GM21723 (cell line): ENCODE measurements around the gene KRT73.

ENCODE experiments used
- ATAC-seq: cut with Tn5 transposase; IDR thresholded peaks from one replicate; pipeline ENCODE4 v1.9.1; 2021; ENCODE audit warnings: mild to moderate bottlenecking, moderate library complexity; ENCODE audit not compliant: unreplicated experiment

Gene KRT73

DNA sequence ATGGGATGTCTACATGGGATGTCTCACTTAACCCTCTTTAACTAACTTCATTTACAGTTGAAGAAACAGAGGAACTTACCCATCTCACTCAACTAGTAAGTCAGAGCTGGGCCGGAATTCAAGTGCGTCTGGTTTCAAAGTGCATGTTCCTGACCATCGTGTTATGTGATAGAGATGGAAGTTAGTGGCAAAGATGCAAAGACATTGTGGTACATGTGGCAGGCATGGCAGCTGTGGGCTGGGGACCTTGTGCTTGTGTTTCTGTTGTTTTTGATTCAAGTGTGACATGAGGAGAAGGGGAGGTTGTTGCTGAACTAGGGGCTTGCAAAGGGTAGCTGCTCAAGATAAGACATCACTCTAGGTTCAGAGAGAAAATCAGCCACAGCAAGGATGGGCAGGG lies 42.4 kb downstream of the KRT73 start:
- ATAC-seq = no peak

- ATAC-seq = no peak
Observed at GRCh38 chr12:52575256-52575655, 43.1 kb downstream of the KRT73 start.

DNA sequence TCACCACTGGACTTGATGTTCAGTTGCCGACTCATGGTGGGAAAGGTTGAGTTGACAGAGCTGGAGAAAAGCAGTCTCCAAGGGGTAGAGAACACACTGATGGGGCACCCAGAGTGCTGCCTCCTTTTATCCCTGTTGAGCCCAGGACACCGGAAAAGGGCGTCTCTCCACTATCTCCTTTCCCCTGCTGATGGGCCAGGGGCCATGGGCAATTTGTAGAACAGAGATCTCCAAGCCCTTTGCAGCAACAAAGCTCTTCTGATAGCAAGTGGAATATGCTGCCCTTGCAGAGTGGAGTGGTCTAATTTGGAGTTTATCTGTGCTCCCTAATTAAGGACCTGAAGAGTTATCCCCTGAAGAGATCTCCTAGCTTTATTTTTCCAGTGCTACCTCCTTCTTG lies 44.6 kb downstream of the KRT73 start, which contains the start of gene KRT74:
TSS of gene KRT74 (minus strand) at position 101 of the 400 bp plus-strand sequence. CDS start at position 35, 66 bp downstream.
- no peak for ATAC-seq

DNA sequence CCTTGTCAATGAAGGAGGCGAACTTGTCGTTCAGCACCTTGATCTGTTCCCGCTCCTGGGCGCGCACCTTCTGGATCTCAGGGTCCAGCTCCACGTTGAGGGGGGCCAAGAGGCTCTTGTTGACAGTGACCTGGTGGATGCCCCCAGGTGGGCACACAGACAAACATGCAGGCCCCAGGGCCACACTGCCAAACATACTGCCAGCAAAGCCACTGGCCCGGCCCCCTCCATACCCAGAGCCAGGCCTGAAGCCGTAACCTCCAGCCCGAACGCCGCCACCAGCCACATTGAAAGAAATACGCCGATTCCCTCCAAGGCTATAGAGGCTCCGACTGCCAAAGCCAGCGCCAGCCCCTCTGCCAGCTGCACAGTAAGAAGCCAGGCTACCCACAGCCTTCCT lies 45.1 kb downstream of the KRT73 start:
- ATAC-seq = no peak

DNA sequence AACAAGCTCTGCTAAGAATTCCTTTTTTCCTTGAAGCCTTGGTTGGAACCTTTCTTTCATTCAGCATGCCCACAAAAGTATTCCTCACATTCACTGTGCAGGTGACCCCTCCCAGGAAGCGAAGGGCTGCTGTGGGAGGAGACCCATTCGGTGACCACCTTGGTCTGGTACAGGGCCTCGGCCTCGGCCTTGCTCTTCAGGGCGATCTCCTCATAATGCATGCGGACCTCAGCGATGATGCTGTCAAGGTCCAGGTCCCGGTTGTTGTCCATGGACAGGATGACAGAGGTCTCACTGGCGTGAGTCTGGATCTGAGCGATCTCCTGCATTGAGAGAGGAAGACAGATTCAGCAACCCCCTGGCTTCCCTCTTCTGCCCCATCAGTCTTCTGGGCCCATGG lies 47.8 kb downstream of the KRT73 start:
- no peak for ATAC-seq

DNA sequence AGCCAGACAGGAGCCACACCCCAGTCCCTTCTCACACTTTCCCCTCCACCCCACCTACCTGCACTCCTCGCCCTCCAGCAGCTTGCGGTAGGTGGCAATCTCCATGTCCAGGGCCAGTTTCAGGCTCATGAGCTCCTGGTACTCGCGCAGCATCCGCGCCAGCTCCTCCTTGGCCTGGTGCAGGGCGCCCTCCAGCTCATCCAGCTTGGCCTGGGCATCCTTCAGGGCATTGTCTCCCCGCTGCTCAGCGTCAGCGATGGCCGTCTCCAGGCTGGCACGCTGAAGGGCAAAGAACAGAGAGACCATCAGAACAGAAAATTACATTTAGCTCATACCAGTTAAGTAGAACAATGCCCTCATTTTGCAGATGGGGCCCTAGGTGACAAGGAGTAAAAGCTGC lies 50.2 kb downstream of the KRT73 start:
- no peak for ATAC-seq

DNA sequence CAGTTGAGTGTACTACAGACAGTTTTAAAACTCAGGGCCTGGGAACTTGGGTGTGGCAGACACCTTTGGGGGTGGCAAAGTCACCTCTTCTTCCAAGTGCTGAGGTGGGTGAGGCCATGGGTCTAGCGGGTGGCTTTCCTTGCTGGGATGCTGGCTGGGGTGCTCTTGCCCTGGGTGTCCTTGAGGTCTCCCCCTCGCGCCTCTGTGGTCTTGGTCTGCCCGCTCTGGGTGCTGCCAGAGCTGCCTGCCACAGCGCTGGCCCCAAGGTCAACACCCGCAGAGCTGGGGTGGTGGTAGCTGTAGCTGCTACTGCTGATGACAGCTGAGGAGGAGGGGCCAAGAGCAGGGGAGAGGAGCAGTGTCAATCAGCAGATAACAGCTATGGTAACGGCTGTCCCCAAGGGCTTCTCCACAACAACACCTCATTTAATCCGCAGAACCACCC lies 51.5 kb downstream of the KRT73 start:
- ATAC-seq = no peak

- ATAC-seq = no peak
Observed at GRCh38 chr12:52564582-52564981, 53.8 kb downstream of the KRT73 start.

- ATAC-seq = no peak
Observed at GRCh38 chr12:52561880-52562449, 56.4 kb downstream of the KRT73 start.

- ATAC-seq = no peak
Observed at GRCh38 chr12:52559979-52560378, 58.4 kb downstream of the KRT73 start.

- no peak for ATAC-seq
Observed at GRCh38 chr12:52558781-52559445, 59.4 kb downstream of the KRT73 start.
